GM21423 (cell line): ENCODE measurements around the gene BANP.
"Not testable (repeated sequence)": the region's sequence is repeated elsewhere in the genome, so short reads cannot be mapped to it uniquely, and the experiment has no call there.

ENCODE experiments used
- ATAC-seq: cut with Tn5 transposase; IDR thresholded peaks from one replicate; pipeline ENCODE4 v1.9.1; 2021; ENCODE audit warnings: mild to moderate bottlenecking, moderate library complexity; ENCODE audit not compliant: unreplicated experiment

The BANP gene, protein sequence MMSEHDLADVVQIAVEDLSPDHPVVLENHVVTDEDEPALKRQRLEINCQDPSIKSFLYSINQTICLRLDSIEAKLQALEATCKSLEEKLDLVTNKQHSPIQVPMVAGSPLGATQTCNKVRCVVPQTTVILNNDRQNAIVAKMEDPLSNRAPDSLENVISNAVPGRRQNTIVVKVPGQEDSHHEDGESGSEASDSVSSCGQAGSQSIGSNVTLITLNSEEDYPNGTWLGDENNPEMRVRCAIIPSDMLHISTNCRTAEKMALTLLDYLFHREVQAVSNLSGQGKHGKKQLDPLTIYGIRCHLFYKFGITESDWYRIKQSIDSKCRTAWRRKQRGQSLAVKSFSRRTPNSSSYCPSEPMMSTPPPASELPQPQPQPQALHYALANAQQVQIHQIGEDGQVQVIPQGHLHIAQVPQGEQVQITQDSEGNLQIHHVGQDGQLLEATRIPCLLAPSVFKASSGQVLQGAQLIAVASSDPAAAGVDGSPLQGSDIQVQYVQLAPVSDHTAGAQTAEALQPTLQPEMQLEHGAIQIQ

DNA sequence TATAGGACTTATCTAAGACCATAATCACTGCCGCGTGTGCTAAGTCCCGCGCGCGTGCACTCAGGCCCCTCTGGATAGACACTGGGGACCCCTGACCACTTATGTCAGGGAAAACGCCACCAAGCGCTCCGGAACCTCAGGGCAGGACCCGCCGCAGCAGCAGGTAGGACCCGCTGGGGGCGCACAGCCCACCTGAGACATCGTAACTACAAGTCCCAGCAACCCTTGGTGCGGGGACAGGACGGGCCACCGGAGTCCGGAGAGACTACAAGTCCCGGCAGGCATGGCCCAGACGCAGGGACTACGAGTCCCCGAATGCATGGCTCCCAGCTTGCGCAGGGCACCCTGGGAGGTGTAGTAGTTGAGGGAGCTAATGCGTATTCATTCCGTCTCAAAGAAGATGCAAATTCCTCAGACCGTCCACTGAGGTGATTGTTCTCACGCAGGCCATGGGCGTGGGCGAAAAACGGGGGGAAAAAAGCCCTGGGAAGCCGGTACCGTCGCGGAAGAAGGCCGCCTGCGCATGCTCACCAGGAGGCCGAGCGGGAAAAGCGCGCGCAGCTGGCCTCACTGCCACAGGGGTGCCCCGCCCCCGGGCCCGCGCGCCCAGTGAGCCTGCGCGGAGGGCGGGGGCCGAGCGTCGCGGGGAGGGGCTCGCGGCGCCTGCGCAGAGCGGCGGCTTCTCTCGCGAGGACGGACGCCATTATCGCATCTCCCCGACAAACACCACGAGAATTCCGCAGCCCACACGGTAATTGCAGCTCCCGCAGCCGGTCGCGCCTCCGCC lies at the start of gene BANP:
Gene BANP (plus strand): TSS at position 670 of the 787 bp plus-strand sequence. CDS start 23,682 bp downstream, outside the sequence.
- peak; percentile 87 for ATAC-seq

DNA sequence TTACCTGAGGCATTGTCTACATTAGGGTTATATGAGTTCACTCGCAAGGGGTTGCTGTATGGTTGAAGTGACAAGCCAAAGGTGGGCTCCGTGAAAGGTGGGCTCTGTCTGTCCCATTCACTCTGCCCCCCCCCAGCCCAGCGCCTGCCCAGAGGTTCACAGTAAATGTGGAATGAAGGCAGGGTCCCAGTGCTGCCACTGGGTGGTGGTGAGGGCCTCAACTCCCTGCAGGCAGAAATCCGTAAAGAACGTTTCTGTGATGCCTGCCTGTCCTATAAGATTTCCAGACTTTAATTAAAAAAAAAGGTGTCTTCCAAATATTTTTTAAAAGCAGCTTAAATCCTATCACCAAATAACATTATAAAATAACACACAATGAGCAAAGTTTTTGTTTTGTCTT lies 46.3 kb upstream of the BANP start:
- ATAC-seq = not testable (repeated sequence)

DNA sequence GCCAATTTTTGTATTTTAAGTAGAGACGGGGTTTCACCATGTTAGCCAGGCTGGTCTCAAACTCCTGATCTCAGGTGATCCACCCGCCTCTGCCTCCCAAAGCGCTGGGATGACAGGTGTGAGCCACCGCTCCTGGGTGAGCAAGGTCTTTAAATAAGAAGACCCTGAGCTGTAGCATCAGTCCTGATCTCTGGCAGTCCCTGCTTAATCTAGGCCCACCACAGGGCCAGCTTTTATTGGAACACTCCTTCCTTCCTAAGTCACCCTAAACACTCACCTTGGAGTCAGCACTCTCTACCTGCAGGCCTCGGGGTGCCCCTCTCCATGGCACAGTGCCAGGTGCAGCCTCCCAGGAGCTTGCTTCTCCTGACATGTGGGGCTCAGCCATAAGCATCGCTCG lies 45.7 kb upstream of the BANP start:
- ATAC-seq = not testable (repeated sequence)

DNA sequence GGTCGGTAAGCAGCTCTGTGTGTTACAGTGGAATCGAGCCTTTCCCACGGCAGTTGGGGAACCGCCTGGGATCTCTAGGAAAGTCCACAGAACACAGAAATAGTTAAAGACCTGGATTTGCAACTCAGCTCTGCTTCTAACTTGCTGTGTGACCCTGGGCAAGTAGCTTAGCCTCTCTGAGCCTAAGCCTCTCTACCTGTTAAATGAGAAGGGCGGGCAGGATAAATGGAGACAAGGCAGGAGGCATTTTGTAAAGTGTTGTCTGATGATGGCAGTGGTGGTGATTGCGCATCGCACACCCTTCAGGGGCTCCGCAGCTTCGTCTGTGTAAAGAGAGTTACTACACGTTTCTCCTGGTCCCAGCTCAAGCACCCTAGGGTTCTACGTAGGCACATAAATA lies 43.1 kb upstream of the BANP start:
- ATAC-seq = not testable (repeated sequence)

DNA sequence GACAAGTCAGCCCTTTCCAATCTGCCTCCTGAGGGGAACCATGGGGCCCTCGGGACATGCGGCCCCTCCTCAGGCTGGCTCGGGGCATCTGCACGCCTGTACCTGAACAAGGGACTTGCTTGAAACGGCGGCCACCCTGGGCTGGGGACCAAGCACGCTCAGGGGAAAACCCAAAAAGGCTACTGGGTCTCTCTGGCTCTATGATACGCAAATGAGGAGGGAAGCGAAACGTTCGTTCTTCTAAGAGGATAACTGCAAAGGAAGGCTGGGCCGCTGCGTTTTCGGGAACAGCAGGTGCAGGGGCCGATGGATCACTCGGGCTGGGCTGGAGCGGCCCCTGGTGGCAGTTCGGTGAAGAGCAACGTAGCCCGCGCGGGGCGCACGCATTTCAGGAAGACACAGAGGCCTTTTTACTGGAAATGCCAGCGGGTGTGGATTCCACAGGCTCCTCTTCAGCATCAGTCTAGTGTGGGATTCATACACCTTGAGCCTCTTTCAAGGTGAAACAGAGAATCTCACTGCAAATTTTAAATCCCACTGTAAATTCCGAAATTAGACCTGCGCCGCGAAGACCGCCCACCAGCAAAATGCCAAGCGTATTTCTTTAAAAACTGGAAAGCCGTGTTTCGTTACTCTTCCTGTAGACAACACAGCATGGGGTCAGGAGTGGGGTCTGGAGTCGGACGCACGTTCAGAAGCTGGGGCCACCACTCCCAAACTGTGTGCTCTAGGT lies 41.9 kb upstream of the BANP start:
- peak; percentile 83 for ATAC-seq

DNA sequence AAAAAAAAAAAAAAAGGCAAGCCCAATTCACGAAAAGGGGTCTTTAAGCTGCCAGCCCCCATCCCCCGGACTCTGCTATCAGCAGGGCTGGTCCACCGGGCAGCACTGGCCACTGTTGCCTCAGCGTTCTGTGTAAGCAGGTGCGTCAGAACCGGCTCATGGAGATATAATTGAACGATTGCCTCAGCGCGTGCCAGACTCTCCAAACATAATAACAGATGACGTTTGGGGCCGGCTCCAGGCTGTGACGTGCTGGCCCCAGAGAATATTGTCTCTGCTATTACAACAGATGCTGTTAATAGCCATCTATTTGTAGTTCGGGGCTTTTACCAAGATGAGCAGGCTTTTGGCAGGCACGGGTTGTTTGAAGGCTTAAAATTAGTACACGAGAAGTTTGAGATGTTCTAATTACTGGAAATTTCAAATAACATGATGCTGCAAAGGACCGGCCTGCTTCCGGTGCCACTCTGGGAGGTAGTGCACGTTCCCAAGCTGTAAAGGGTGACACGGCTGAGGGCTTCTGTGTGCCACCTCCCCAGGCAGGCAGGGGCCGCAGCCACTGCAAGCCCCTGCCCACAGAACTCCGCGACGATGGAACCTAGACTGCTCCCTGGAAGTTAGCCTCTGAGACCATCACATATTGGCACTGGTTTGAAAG lies 40.0 kb upstream of the BANP start:
- ATAC-seq = not testable (repeated sequence)

DNA sequence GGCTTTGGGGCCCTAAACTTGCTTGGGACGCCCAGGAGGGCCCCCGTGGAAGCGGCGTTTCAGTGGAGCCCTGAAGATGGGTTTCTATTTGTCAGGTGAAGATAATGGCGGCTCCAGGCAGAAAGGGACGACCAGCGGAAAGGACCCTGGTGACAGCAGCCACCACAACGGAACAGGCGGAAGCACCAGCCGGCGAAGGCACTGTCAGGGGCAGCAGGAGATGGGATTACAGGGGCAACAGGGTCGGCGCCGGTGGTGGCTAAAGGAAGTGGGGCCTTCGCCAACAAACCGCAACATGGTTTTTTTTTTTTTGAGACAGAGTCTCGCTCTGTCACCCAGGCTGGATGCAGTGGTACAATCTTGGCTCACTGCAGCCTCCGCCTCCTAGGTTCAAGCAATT lies 38.5 kb upstream of the BANP start:
- ATAC-seq = not testable (repeated sequence)

DNA sequence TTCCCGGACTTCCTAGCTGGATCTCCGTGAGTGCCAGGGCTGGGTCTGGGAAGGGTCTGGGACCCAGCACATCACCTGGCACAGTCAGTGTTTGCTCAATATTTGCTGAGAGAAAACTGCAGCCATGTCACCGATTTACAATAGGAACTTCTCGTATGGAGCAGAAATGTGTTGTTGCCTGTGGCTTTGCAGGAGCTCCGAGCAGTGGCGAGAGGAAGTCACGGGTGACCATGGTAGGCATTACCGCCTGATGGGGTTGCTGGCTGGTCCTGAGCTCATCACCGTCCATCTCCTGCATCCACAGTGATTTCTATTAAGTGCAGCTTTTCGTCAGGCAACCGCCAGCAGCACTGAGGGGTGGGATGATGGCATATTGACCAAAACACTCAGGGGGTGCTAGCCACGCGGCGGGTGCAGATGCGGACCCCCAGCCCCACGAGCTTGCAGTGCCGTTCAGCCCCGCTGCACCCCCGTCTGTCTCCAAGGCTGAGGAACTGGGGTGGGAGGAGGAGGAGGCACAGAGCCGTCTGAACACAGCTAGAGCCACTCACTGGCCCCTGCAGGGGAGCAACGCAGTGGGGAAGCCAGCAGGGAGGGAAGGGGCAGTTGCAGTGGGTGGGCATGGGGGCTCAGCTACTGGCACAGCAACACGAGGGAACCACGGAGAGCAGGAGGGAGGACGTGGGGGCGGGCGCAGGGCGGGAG lies 37.1 kb upstream of the BANP start:
- ATAC-seq = not testable (repeated sequence)

DNA sequence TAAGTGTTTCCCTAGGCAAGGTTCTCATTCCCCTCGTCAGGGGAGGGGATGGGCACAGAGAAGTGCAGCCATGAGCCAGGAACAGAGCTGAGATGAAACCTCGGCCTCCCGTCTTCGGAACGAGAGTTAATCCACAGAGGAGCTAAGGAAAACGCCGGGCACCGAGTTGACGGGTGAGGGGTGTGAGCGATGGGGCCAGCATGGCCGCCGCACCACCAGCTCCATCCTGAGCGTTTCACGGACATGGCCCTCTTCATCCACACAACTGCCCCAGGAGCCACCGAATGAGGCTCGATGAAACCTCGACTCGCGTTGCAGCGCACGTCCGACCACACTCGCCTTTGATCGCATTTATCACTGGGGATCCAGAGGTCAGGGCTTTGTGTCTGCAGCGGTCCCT lies 36.4 kb upstream of the BANP start:
- no peak for ATAC-seq

DNA sequence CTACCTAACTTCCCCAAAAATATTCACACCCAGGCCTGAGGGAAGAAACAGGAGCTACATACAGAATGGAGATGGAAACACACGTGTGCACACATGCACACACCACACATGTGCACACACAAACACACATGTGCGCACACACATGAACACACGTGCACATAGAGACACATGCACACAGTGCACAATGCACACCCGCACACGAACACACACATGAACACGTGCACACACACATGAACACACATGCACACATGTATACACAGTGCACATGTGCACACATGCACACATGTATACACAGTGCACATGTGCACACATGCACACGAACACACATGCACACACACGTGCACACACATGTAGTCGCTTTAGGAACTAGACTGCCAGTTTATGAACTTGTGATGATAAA lies 33.7 kb upstream of the BANP start:
- no peak for ATAC-seq

DNA sequence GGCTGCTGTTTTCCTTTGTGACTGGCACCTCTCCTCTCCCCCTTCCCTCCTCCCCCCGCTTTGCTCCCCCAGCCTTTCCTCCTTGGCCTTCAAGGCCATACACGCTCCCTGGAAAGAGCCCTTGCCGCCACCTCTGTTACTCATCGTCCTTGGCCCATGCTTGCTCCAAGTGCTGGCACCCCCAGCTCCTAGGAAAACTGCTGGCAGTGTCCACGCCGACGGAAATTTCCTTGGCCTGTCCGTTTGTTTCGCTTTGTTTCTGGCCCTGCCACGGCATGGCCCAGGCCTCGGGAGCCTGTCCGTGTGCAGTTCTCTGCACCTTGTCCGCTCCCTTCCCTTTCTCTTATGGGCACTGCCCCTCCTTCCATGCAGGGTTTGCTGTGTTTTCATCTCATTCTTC lies 32.9 kb upstream of the BANP start:
- ATAC-seq = no peak

DNA sequence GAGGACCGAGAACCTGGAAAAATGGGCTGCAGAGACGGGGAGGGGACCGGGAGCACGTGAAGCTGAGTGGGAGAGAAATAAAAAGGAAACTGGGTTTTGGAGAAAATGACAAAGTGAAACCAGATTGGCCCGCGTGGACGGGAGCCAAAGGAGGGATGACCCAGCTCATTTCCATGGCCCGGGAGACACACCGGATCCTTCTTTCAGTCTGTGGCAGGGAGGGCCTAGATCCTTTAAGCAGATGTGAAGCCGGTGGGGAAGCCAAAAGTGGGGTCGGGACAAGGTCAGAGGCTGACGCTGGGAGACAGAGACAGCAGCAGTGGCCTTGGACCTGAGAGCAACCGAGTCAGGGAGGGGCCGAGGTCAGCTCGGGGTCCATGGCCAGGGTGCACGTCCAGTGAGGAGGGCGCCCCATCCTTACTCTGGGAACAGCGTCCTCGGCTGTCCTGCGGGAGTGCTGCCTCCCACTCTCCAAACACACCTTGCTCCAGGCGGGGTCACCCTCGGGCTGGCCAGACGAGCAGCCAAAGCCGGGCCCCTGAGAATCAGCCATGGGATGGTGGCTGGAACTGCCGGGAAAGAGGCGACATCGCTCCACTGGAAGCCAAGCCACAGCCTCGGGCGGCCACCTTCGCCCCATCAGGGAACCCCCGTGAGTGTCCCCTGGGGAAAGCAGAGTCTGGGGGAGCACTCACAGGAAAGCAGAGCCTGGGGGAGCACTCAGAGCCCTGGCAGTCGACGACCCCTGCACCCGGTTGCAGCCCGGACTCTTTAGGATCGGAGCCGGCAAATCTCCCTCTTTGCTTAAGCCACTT lies 32.2 kb upstream of the BANP start:
- no peak for ATAC-seq

DNA sequence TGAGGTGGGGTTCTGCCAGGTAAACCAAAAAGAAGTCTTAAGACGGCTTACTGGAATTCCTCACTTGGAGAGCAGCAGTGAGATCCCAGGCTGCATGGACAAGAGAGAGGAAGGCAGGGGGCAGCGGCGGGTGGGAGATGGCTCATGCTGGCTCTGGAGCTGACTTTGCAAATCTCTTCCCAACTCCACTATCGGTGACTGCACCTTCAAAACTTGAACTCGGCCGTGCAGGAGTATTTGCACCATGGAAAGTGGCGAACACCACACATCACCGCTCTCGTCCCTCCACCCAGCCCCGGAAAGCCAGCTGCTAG lies 31.6 kb upstream of the BANP start:
- no peak for ATAC-seq

DNA sequence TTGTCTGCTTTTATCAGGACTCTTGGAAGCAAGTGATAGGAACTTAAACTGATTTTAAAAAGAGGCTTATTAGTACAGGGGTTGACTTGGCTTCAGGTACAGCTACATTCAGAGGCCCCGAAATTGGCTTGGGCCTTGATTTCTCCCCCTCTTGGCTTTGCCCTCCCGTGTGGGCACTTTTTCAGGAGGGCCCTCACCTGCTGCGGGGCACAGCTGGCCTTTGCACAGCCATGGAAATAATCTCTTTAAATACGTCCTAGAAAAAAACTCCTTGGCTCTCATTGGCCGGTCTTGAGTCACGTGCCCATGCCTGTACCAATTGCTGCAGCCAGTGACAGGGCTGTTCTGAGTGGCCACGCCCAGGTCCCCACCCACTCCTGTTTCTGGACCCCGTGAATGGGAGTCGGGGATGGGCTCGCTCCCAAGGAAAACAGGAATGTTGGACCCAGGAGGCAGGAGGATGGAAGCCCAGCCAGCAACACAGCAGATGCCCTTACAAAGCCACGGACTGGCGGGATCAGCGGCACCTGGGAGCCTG lies 29.9 kb upstream of the BANP start:
- ATAC-seq = no peak

DNA sequence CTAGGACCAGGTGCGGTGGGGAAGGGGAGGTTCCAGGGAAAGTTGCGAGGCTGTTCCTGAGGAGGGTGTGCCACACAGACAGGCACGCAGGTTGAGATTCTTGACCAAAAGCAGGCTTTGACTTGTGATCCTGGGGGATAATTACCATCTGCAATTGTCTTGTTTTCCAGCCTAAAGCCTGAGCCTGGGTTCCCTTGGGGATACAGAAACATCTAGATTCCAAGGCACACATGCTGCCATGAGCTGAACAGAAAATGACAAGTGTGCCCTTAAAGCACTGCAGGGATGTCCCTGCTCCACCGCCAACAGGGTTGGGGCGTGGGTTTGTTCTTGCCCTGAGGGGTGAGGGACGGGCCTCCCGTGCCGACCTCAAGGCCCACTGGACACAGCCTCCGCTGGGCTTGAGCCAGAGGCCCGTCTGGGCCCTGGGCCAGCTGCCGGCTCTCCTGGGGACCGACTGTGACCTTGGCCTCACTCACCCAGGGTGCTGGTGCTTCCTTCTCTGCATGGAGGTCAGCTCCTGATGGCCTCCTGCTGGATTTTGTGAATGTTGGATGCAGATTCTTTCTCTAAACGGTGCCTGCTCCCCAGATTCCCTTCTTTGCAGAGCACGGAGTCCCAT lies 28.9 kb upstream of the BANP start:
- no peak for ATAC-seq

DNA sequence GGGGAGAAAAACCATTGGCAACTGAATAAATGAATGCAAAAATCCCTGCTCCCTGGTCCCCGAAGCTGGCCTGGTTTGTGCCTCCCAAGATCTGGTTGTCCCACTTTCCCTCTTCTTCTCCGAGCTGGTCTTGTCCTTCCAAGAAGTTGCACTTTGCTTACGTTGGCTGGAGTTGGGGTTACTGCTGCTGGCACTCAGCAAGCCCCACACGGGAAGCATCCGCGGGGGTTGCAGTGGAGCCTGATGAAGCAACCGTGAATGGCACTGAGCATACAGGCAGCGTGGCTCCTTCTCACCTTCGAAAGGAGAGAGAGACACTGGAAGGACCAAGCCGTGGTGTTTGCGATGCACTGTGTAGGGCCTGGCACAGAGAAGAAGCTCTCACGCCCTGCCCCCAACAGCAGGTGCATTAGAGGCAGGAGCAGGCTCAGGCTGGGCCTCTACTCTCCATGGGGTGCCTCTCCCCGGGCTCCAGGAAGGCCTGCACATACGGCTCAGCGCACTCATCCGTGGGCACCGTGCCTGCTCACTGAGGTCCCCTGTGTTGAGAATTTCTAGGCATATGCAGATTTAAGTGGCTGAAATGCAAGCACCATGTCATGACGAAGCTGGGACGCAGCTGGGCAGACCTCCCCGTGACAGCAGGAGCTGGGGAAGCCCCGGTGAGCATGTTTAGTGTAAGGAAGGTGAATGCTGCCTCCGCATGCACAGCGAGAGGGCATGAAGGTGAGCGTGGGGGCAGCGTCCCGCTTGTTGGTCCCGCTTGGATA lies 27.0 kb upstream of the BANP start:
- no peak for ATAC-seq

DNA sequence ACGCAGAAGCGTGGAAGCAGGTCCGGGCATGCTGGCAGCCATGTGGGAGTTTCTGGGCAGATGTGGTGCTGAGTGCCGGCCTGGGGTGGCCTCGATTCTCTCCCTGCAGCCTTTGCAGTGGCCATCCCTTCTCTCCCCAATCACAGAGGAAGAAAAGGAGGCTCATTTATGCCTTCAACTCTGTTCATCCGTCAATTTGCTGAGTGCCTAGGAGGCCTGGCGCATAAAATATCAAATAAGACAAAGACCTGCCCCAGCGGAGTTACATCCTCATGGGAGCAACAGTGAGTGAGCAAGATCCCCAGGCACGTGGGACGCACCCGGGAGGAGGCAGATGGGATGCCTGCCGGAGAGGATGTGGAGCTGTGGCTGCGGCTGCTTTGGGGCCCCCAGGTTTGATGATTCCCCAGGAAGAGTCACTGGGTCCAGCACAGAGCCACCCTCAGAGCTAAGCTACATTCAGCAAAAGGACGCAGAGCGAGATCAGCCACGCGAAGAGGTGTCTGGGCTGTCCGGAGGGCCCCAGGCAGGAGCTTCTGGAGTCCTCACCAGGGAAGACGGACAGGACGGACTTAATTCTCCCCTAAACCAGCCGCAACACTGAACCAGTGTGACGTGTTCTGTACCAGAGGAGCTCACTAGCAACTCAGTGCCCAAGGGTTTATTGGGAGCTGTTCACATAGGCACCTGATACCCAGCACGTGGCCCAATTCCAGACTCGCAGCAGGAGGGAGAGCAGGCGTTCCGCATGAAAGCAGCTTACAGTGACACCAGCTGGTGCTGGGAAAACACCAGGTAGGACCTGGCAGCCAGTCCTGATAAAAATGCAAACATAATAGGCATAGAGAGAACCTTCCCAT lies 26.2 kb upstream of the BANP start:
- no peak for ATAC-seq
